NB4 (cell line): Measurements from ENCODE around the gene CERCAM.

ENCODE experiments used
- DNase-seq: peaks from one replicate; pipeline ENCODE4 v3.0.0; 2010; ENCODE audit warnings: low read depth
- H3K4me3 ChIP-seq: one replicate; pipeline ENCODE4 v1.5.1; 2011; ENCODE audit warnings: mild to moderate bottlenecking, low read depth, low read length, moderate library complexity
- MYC ChIP-seq: IDR thresholded peaks from 2 replicates; pipeline ENCODE4 v1.6.1; 2011; ENCODE audit warnings: low read depth, low read length
- POLR2A ChIP-seq: IDR thresholded peaks from 2 replicates; pipeline ENCODE4 v1.6.1; 2011; ENCODE audit warnings: mild to moderate bottlenecking; ENCODE audit not compliant: insufficient read length; ENCODE audit errors: extremely low read depth
- TF ChIP-seq, protein P1 (sequence below): IDR thresholded peaks from 2 replicates; pipeline ENCODE4 v1.6.1; 2011; ENCODE audit warnings: low read depth, low read length
- TF ChIP-seq, protein P2 (sequence below): IDR thresholded peaks from one replicate; pipeline ENCODE4 v1.5.1; 2012; ENCODE audit warnings: low read depth, low read length

Gene CERCAM

DNA sequence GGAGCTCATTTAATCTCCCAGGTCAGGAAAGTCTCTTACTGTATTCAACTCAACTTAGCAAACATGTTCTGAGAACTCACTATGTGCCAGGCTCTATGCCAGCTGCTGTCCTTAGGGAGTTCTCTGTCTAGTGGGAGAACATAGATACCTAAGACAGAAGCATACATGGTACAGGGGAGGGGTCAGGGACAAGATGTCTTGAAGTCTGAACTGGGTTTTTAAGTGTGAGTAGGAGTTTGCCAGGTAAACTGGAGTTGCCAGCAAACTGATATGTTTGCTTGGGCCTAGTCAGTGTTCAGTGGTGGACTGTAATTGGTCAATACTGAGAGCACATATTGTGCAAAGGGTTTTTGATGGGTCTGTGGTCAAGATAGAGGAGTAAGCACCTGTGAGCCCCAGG, 65.5 kb downstream of the CERCAM start:
- TF ChIP-seq, protein P1, sequence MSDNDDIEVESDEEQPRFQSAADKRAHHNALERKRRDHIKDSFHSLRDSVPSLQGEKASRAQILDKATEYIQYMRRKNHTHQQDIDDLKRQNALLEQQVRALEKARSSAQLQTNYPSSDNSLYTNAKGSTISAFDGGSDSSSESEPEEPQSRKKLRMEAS, result no peak
- TF ChIP-seq, protein P2, sequence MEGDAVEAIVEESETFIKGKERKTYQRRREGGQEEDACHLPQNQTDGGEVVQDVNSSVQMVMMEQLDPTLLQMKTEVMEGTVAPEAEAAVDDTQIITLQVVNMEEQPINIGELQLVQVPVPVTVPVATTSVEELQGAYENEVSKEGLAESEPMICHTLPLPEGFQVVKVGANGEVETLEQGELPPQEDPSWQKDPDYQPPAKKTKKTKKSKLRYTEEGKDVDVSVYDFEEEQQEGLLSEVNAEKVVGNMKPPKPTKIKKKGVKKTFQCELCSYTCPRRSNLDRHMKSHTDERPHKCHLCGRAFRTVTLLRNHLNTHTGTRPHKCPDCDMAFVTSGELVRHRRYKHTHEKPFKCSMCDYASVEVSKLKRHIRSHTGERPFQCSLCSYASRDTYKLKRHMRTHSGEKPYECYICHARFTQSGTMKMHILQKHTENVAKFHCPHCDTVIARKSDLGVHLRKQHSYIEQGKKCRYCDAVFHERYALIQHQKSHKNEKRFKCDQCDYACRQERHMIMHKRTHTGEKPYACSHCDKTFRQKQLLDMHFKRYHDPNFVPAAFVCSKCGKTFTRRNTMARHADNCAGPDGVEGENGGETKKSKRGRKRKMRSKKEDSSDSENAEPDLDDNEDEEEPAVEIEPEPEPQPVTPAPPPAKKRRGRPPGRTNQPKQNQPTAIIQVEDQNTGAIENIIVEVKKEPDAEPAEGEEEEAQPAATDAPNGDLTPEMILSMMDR, result no peak
- TF ChIP-seq MYC (no peak), POLR2A (no peak)
- H3K4me3 ChIP-seq, result no peak overlapping the region
- no peak for DNase-seq
